ENCODE data around the gene MYO1F. TPM values are rescaled to one million over a fixed set of nuclear protein-coding genes. Genes with fewer than 3 reads are reported as not detected.
A peak's percentile ranks its signal among the peaks of the same experiment; 100 is the strongest.

Gene MYO1F
- total and polyA plus RNA-seq, 3 experiments from 2014 or later, result 68.0 to 161 (median 81.3) TPM

GRCh38 chr19:8595651-8596050 is 18.4 kb upstream of the MYO1F start:
- Histone ChIP-seq H3K36me3 (ENCODE audit: insufficient read depth, low read length) (no peaks in the 10 kb centered on the region), H3K27ac (ENCODE audit: low read depth, low read length) (no peak overlapping the region), H3K4me3 (ENCODE audit: low read length) (no peak overlapping the region), H3K9me3 (ENCODE audit: low read length) (no peaks in the 10 kb centered on the region), H3K4me1 (ENCODE audit: insufficient read depth, low read length) (peaks cover 16% of the 10 kb centered on the region), H3K27me3 (ENCODE audit: insufficient read depth, low read length, poor library complexity, severe bottlenecking) (no peaks in the 10 kb centered on the region)
- Mint-ChIP-seq H3K27me3 (peaks cover 0 to 3% of the 10 kb centered on the region in 2 donors), H3K9me3 (peaks cover 0 to 2% (median 0%) of the 10 kb centered on the region in 5 donors), H3K36me3 (peaks cover 0 to 41% (median 2%) of the 10 kb centered on the region in 3 donors), H3K4me1 (peaks cover 14 to 30% (median 18%) of the 10 kb centered on the region in 3 donors), H3K4me3 (no peak overlapping the region), H3K27ac (no peak overlapping the region)
- no peak for DNase-seq
- ChIA-PET CTCF (interaction anchor here (2.2 to 4.7 kb wide), 2 partner anchors 10 to 15 kb away, joined by 7 to 34 read pairs; no protein-coding TSS in a partner anchor), POLR2A (interaction anchor here (1.9 kb wide), 1 partner anchor 18 kb away, joined by 9 read pairs; no protein-coding TSS in a partner anchor)

- POLR2A ChIA-PET, result interaction anchor here (1.2 to 1.9 kb wide), 2 partner anchors 9 to 20 kb away, joined by 4 to 9 read pairs; no protein-coding TSS in a partner anchor
- Mint-ChIP-seq H3K36me3 (peaks cover 0 to 32% (median 2%) of the 10 kb centered on the region in 3 donors), H3K4me3 (peak overlapping the region in 4 of 7 donors; percentile 42 to 82 (median 54)), H3K27ac (peak overlapping the region in 3 of 8 donors; percentile 14 to 58 (median 20)), H3K4me1 (peaks cover 14 to 30% (median 18%) of the 10 kb centered on the region in 3 donors), H3K9me3 (peaks cover 0 to 2% (median 0%) of the 10 kb centered on the region in 5 donors), H3K27me3 (peaks cover 0 to 3% of the 10 kb centered on the region in 2 donors)
- H3K4me1 ChIP-seq (ENCODE audit: insufficient read depth, low read length), result peaks cover 16% of the 10 kb centered on the region
- H3K4me3 ChIP-seq (ENCODE audit: low read length), result no peak overlapping the region
- H3K27me3 ChIP-seq (ENCODE audit: insufficient read depth, low read length, poor library complexity, severe bottlenecking), result no peaks in the 10 kb centered on the region
- CTCF ChIA-PET, result interaction anchor here (2.1 to 4.7 kb wide), 3 partner anchors 13 to 48 kb away, joined by 6 to 34 read pairs (median 8); no protein-coding TSS in a partner anchor
- DNase-seq, result no peak
- H3K27ac ChIP-seq (ENCODE audit: low read depth, low read length), result no peak overlapping the region
- no peaks in the 10 kb centered on the region for H3K36me3 ChIP-seq (ENCODE audit: insufficient read depth, low read length)
- H3K9me3 ChIP-seq (ENCODE audit: low read length), result no peaks in the 10 kb centered on the region
These were observed 16.7 kb upstream of the MYO1F start for GRCh38 chr19:8593931-8594330.

GRCh38 chr19:8592231-8593009 is 15.2 kb upstream of the MYO1F start:
- DNase-seq, result peak; percentile 92 to 98 (median 95)
- Histone ChIP-seq H3K36me3 (ENCODE audit: insufficient read depth, low read length) (no peaks in the 10 kb centered on the region), H3K4me3 (ENCODE audit: low read length) (peak overlapping the region; percentile 43), H3K4me1 (ENCODE audit: insufficient read depth, low read length) (peaks cover 16% of the 10 kb centered on the region), H3K27me3 (ENCODE audit: insufficient read depth, low read length, poor library complexity, severe bottlenecking) (no peaks in the 10 kb centered on the region), H3K9me3 (ENCODE audit: low read length) (no peaks in the 10 kb centered on the region), H3K27ac (ENCODE audit: low read depth, low read length) (no peak overlapping the region)
- CTCF ChIA-PET, result interaction anchor here (0.9 to 4.7 kb wide), 7 partner anchors 11 to 239 kb away, joined by 3 to 34 read pairs (median 5); partner anchors contain the start of gene MARCHF2
- peaks cover 0 to 25% (median 0%) of the 10 kb centered on the region in 3 donors for H3K36me3 Mint-ChIP-seq
- H3K4me3 Mint-ChIP-seq, result peak overlapping the region; percentile 57 to 90 (median 86)
- peaks cover 0 to 2% (median 0%) of the 10 kb centered on the region in 5 donors for H3K9me3 Mint-ChIP-seq
- peaks cover 14 to 30% (median 18%) of the 10 kb centered on the region in 3 donors for H3K4me1 Mint-ChIP-seq
- peak overlapping the region; percentile 51 to 93 (median 80) for H3K27ac Mint-ChIP-seq
- H3K27me3 Mint-ChIP-seq, result peaks cover 0 to 3% of the 10 kb centered on the region in 2 donors
- POLR2A ChIA-PET, result interaction anchor here (0.5 to 1.2 kb wide), 3 partner anchors 11 to 78 kb away, joined by 3 to 6 read pairs (median 4); no protein-coding TSS in a partner anchor

- H3K9me3 ChIP-seq (ENCODE audit: low read length), result no peaks in the 10 kb centered on the region
- H3K4me1 Mint-ChIP-seq, result peaks cover 10 to 24% (median 18%) of the 10 kb centered on the region in 3 donors
- H3K4me1 ChIP-seq (ENCODE audit: insufficient read depth, low read length), result peaks cover 16% of the 10 kb centered on the region
- H3K9me3 Mint-ChIP-seq, result peaks cover 0 to under 1% (median 0%) of the 10 kb centered on the region in 5 donors
- no peak overlapping the region for H3K27ac ChIP-seq (ENCODE audit: low read depth, low read length)
- POLR2A ChIA-PET, result no interaction called here
- no peak overlapping the region for H3K4me3 Mint-ChIP-seq
- no peak overlapping the region for H3K4me3 ChIP-seq (ENCODE audit: low read length)
- no peaks in the 10 kb centered on the region for H3K36me3 ChIP-seq (ENCODE audit: insufficient read depth, low read length)
- DNase-seq, result no peak
- H3K27me3 ChIP-seq (ENCODE audit: insufficient read depth, low read length, poor library complexity, severe bottlenecking), result no peaks in the 10 kb centered on the region
- CTCF ChIA-PET, result interaction anchor here (0.6 to 3.6 kb wide), 4 partner anchors 8 to 236 kb away, joined by 3 to 15 read pairs (median 4); no protein-coding TSS in a partner anchor
- no peak overlapping the region for H3K27ac Mint-ChIP-seq
- peaks cover 0 to 12% (median 0%) of the 10 kb centered on the region in 3 donors for H3K36me3 Mint-ChIP-seq
- peaks cover 0 to 3% of the 10 kb centered on the region in 2 donors for H3K27me3 Mint-ChIP-seq
These were observed 12.0 kb upstream of the MYO1F start for GRCh38 chr19:8589177-8589714.

- Mint-ChIP-seq H3K4me1 (peaks cover under 1 to 5% (median 2%) of the 10 kb centered on the region in 3 donors), H3K27ac (no peak overlapping the region), H3K9me3 (no peaks in the 10 kb centered on the region), H3K4me3 (no peak overlapping the region), H3K27me3 (no peaks in the 10 kb centered on the region), H3K36me3 (peaks cover 0 to 16% (median 0%) of the 10 kb centered on the region in 3 donors)
- no peaks in the 10 kb centered on the region for H3K4me1 ChIP-seq (ENCODE audit: insufficient read depth, low read length)
- POLR2A ChIA-PET, result interaction anchor here (0.6 kb wide), 1 partner anchor 42 kb away, joined by 3 read pairs; no protein-coding TSS in a partner anchor
- CTCF ChIA-PET, result interaction anchor here (0.6 to 12.2 kb wide), 11 partner anchors 9 to 405 kb away, joined by 3 to 113 read pairs (median 5); partner anchors contain the start of genes MARCHF2 and MYO1F
- H3K27ac ChIP-seq (ENCODE audit: low read depth, low read length), result no peak overlapping the region
- no peaks in the 10 kb centered on the region for H3K27me3 ChIP-seq (ENCODE audit: insufficient read depth, low read length, poor library complexity, severe bottlenecking)
- H3K9me3 ChIP-seq (ENCODE audit: low read length), result no peaks in the 10 kb centered on the region
- H3K36me3 ChIP-seq (ENCODE audit: insufficient read depth, low read length), result no peaks in the 10 kb centered on the region
- H3K4me3 ChIP-seq (ENCODE audit: low read length), result no peak overlapping the region
- DNase-seq, result peak in 3 of 5 donors; percentile 59 to 80 (median 67)
These were observed 8.9 kb upstream of the MYO1F start for GRCh38 chr19:8585894-8586750.

GRCh38 chr19:8584965-8585893 is 8.0 kb upstream of the MYO1F start:
- H3K27me3 Mint-ChIP-seq, result no peaks in the 10 kb centered on the region
- Histone ChIP-seq H3K9me3 (ENCODE audit: low read length) (no peaks in the 10 kb centered on the region), H3K27ac (ENCODE audit: low read depth, low read length) (no peak overlapping the region), H3K4me3 (ENCODE audit: low read length) (no peak overlapping the region), H3K27me3 (ENCODE audit: insufficient read depth, low read length, poor library complexity, severe bottlenecking) (no peaks in the 10 kb centered on the region), H3K36me3 (ENCODE audit: insufficient read depth, low read length) (no peaks in the 10 kb centered on the region), H3K4me1 (ENCODE audit: insufficient read depth, low read length) (peaks cover 5% of the 10 kb centered on the region)
- ChIA-PET POLR2A (no interaction called here), CTCF (interaction anchor here (1.0 to 12.2 kb wide), 6 partner anchors 9 to 173 kb away, joined by 3 to 113 read pairs (median 5); partner anchors contain the start of genes MARCHF2 and MYO1F)
- no peaks in the 10 kb centered on the region for H3K9me3 Mint-ChIP-seq
- DNase-seq, result no peak
- peaks cover 2 to 11% (median 6%) of the 10 kb centered on the region in 3 donors for H3K4me1 Mint-ChIP-seq
- no peak overlapping the region for H3K4me3 Mint-ChIP-seq
- no peak overlapping the region for H3K27ac Mint-ChIP-seq
- peaks cover 0 to 16% (median 0%) of the 10 kb centered on the region in 3 donors for H3K36me3 Mint-ChIP-seq

Measured in CD8-positive, alpha-beta memory T cell (primary cell).